WTC11 (cell line): ENCODE results near the gene MTOR. TPM values are rescaled to one million over a fixed set of nuclear protein-coding genes. Genes with fewer than 3 reads are reported as not detected.

Experiments
- ATAC-seq: fragments of 200-7000 bp; cut with Tn5 transposase; 2 replicates; pipeline ENCODE4 v1.10.0; 2021; ENCODE audit warnings: mild to moderate bottlenecking, moderate library complexity
- CTCF ChIA-PET: fragments of 300-600 bp; sonication (Branson Sonifier 250); formaldehyde crosslinking; loops from one replicate; lab custom pipeline; 2021; ENCODE audit warnings: antibody characterized with exemption; lab: Charles Lee
- POLR2A ChIA-PET: fragments of 350-600 bp; sonication (Branson Sonifier 250); formaldehyde crosslinking; loops from one replicate; lab custom pipeline; 2021; ENCODE audit warnings: antibody characterized with exemption; lab: Charles Lee
- DNase-seq: peaks from one replicate; pipeline ENCODE4 v3.0.0; 2021; ENCODE audit warnings: low spot score
- H3K27ac Mint-ChIP-seq: 2 replicates; pipeline ENCODE4 v1.8.0; 2021; ENCODE audit warnings: mixed read lengths
- H3K27me3 Mint-ChIP-seq: 2 replicates; pipeline ENCODE4 v1.8.0; 2021; ENCODE audit warnings: low read depth, mild to moderate bottlenecking, moderate library complexity, mixed read lengths
- H3K36me3 Mint-ChIP-seq: 2 replicates; pipeline ENCODE4 v1.8.0; 2021; ENCODE audit warnings: mixed read lengths
- H3K4me1 Mint-ChIP-seq: 2 replicates; pipeline ENCODE4 v1.8.0; 2022; ENCODE audit warnings: mixed read lengths
- H3K4me3 Mint-ChIP-seq: 2 replicates; pipeline ENCODE4 v1.8.0; 2021; ENCODE audit warnings: mild to moderate bottlenecking, moderate library complexity, mixed read lengths
- H3K9me3 Mint-ChIP-seq: 2 replicates; pipeline ENCODE4 v1.8.0; 2021; ENCODE audit warnings: mixed read lengths
- CBFB ChIP-seq: sonication (generic); formaldehyde crosslinking; IDR thresholded peaks from 2 replicates; pipeline ENCODE4 v1.8.1; 2022; ENCODE audit warnings: mild to moderate bottlenecking, low read depth, missing genetic modification reagents
- E2F5 ChIP-seq: sonication (generic); formaldehyde crosslinking; IDR thresholded peaks from 2 replicates; pipeline ENCODE4 v1.8.1; 2022; ENCODE audit warnings: mild to moderate bottlenecking, moderate library complexity, missing genetic modification reagents
- ESRRA ChIP-seq: sonication (generic); formaldehyde crosslinking; IDR thresholded peaks from 2 replicates; pipeline ENCODE4 v1.8.1; 2022; ENCODE audit warnings: mild to moderate bottlenecking, missing genetic modification reagents, borderline replicate concordance
- ETV6 ChIP-seq: sonication (generic); formaldehyde crosslinking; IDR thresholded peaks from 2 replicates; pipeline ENCODE4 v1.8.1; 2022; ENCODE audit warnings: mild to moderate bottlenecking, missing genetic modification reagents
- FOXK1 ChIP-seq: sonication (generic); formaldehyde crosslinking; IDR thresholded peaks from 2 replicates; pipeline ENCODE4 v1.8.0; 2022; ENCODE audit warnings: mild to moderate bottlenecking, moderate library complexity, missing genetic modification reagents
- GRHL2 ChIP-seq: fragments of 250-450 bp; sonication (Bioruptor Pico); IDR thresholded peaks from 2 replicates; pipeline ENCODE4 v1.8.0; 2022; ENCODE audit warnings: mild to moderate bottlenecking, moderate library complexity; ENCODE audit not compliant: insufficient replicate concordance, severe bottlenecking
- HMGA2 ChIP-seq: fragments of 250-450 bp; sonication (Bioruptor Pico); IDR thresholded peaks from 2 replicates; pipeline ENCODE4 v1.4.0; 2021; ENCODE audit warnings: mild to moderate bottlenecking, moderate library complexity
- KAT7 ChIP-seq: sonication (generic); formaldehyde crosslinking; IDR thresholded peaks from 2 replicates; pipeline ENCODE4 v1.8.1; 2023; ENCODE audit warnings: missing genetic modification reagents, mild to moderate bottlenecking, borderline replicate concordance
- MLX ChIP-seq: sonication (generic); formaldehyde crosslinking; IDR thresholded peaks from 2 replicates; pipeline ENCODE4 v1.8.1; 2023; ENCODE audit warnings: mild to moderate bottlenecking, missing genetic modification reagents, moderate library complexity
- NFATC4 ChIP-seq: fragments of 250-450 bp; sonication (Bioruptor Pico); IDR thresholded peaks from 2 replicates; pipeline ENCODE4 v1.9.0; 2021; ENCODE audit warnings: mild to moderate bottlenecking
- NFE2L1 ChIP-seq: sonication (generic); formaldehyde crosslinking; IDR thresholded peaks from 2 replicates; pipeline ENCODE4 v1.8.1; 2023; ENCODE audit warnings: missing genetic modification reagents
- NR2C2 ChIP-seq: sonication (generic); formaldehyde crosslinking; IDR thresholded peaks from 2 replicates; pipeline ENCODE4 v1.8.0; 2022; ENCODE audit warnings: mild to moderate bottlenecking, missing genetic modification reagents
- PRDM15 ChIP-seq: sonication (generic); formaldehyde crosslinking; IDR thresholded peaks from 2 replicates; pipeline ENCODE4 v1.8.0; 2022; ENCODE audit warnings: missing genetic modification reagents
- PRRX2 ChIP-seq: fragments of 250-450 bp; sonication (Bioruptor Pico); IDR thresholded peaks from 2 replicates; pipeline ENCODE4 v1.8.0; 2021; ENCODE audit warnings: mild to moderate bottlenecking
- RORB ChIP-seq: fragments of 250-450 bp; sonication (Bioruptor Pico); IDR thresholded peaks from 2 replicates; pipeline ENCODE4 v1.9.0; 2021; ENCODE audit warnings: mild to moderate bottlenecking
- SMAD4 ChIP-seq: sonication (generic); formaldehyde crosslinking; IDR thresholded peaks from 2 replicates; pipeline ENCODE4 v1.8.0; 2022; ENCODE audit warnings: mild to moderate bottlenecking, missing genetic modification reagents
- SOX15 ChIP-seq: fragments of 250-450 bp; sonication (Bioruptor Pico); IDR thresholded peaks from 2 replicates; pipeline ENCODE4 v1.9.0; 2021; ENCODE audit warnings: mild to moderate bottlenecking
- SP1 ChIP-seq: sonication (generic); formaldehyde crosslinking; conservative IDR thresholded peaks from 2 replicates; pipeline ENCODE4 v1.8.1; 2022; ENCODE audit warnings: missing genetic modification reagents
- TCF7 ChIP-seq: sonication (generic); formaldehyde crosslinking; IDR thresholded peaks from 2 replicates; pipeline ENCODE4 v1.8.0; 2022; ENCODE audit warnings: mild to moderate bottlenecking, low read depth, missing genetic modification reagents, moderate library complexity
- TEAD4 ChIP-seq: sonication (generic); formaldehyde crosslinking; IDR thresholded peaks from 2 replicates; pipeline ENCODE4 v1.8.0; 2022; ENCODE audit warnings: mild to moderate bottlenecking, missing genetic modification reagents
- TP53 ChIP-seq: sonication (generic); formaldehyde crosslinking; IDR thresholded peaks from 2 replicates; pipeline ENCODE4 v1.8.1; 2023; ENCODE audit warnings: mild to moderate bottlenecking, missing genetic modification reagents
- ZBTB21 ChIP-seq: sonication (generic); formaldehyde crosslinking; IDR thresholded peaks from 2 replicates; pipeline ENCODE4 v1.8.1; 2023; ENCODE audit warnings: mild to moderate bottlenecking, missing genetic modification reagents, borderline replicate concordance
- ZNF219 ChIP-seq: sonication (generic); formaldehyde crosslinking; IDR thresholded peaks from 2 replicates; pipeline ENCODE4 v1.8.0; 2023; ENCODE audit warnings: missing genetic modification reagents, mild to moderate bottlenecking, borderline replicate concordance
- ZNF232 ChIP-seq: sonication (generic); formaldehyde crosslinking; IDR thresholded peaks from 2 replicates; pipeline ENCODE4 v1.8.0; 2022; ENCODE audit warnings: mild to moderate bottlenecking, missing genetic modification reagents
- ZNF263 ChIP-seq: sonication (generic); formaldehyde crosslinking; IDR thresholded peaks from 2 replicates; pipeline ENCODE4 v1.8.1; 2022; ENCODE audit warnings: low read depth, mild to moderate bottlenecking, moderate library complexity, missing genetic modification reagents
- ZNF396 ChIP-seq: fragments of 250-450 bp; sonication (Bioruptor Pico); IDR thresholded peaks from 2 replicates; pipeline ENCODE4 v1.8.0; 2021; ENCODE audit warnings: mild to moderate bottlenecking, moderate library complexity, borderline replicate concordance
- total RNA-seq: library from RNA; stranded (reverse); gene quantifications from 3 replicates; pipeline ENCODE4 v1.2.3, GENCODE V29; 2021
- TF ChIP-seq, protein P1 (sequence below): sonication (generic); formaldehyde crosslinking; IDR thresholded peaks from 2 replicates; pipeline ENCODE4 v1.8.1; 2022; ENCODE audit warnings: mild to moderate bottlenecking, missing genetic modification reagents, moderate library complexity, borderline replicate concordance

The MTOR gene
- total RNA-seq, 1 experiment from 2014 or later, result 65.0 TPM

DNA sequence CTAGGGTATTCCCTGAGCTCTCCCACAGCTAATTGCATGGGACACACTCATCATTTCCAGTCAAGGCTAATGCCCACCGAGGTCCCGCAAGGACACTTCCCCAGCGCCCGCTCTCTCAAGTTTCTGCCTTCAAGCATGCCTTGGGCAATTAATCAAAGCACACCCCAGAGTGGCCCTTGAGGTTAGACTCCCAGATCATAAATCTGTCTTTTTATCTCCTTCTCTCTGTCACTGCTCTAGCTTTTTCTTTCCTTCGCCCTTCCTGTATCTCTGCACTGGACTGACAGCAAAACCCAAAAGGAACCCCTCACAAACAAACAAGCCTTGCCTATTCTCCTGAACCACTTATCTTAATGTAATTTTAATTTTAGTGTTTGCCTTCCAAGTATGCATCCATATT lies 154.8 kb downstream of the MTOR start:
- DNase-seq, result no peak
- Mint-ChIP-seq H3K4me3 (no peak overlapping the region), H3K36me3 (peaks cover 36% of the 10 kb centered on the region), H3K9me3 (no peaks in the 10 kb centered on the region), H3K4me1 (no peaks in the 10 kb centered on the region), H3K27me3 (no peaks in the 10 kb centered on the region), H3K27ac (no peak overlapping the region)
- no peak for ATAC-seq
- POLR2A ChIA-PET, result interaction anchor here (0.9 kb wide), 1 partner anchor 8 kb away, joined by 3 read pairs; the partner anchor contains the start of gene EXOSC10
- CTCF ChIA-PET, result interaction anchor here (0.6 kb wide), 1 partner anchor 50 kb away, joined by 4 read pairs; no protein-coding TSS in a partner anchor
- no peak for TF ChIP-seq ZNF232 (CRISPR knock-in tag)
- TF ChIP-seq HMGA2 (CRISPR knock-in tag), result no peak
- no peak for TF ChIP-seq TP53 (CRISPR knock-in tag)
- TF ChIP-seq, protein P1, sequence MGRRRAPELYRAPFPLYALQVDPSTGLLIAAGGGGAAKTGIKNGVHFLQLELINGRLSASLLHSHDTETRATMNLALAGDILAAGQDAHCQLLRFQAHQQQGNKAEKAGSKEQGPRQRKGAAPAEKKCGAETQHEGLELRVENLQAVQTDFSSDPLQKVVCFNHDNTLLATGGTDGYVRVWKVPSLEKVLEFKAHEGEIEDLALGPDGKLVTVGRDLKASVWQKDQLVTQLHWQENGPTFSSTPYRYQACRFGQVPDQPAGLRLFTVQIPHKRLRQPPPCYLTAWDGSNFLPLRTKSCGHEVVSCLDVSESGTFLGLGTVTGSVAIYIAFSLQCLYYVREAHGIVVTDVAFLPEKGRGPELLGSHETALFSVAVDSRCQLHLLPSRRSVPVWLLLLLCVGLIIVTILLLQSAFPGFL, result no peak
- no peak for TF ChIP-seq FOXK1 (CRISPR knock-in tag)
- TF ChIP-seq TEAD4 (CRISPR knock-in tag), result no peak
- no peak for TF ChIP-seq RORB
- no peak for TF ChIP-seq MLX (CRISPR knock-in tag)
- no peak for TF ChIP-seq ETV6 (CRISPR knock-in tag)
- TF ChIP-seq NR2C2 (CRISPR knock-in tag), result no peak
- no peak for TF ChIP-seq ZNF396 (CRISPR knock-in tag)
- TF ChIP-seq ZNF219, result no peak

- ATAC-seq (no peak), DNase-seq (no peak)
- no peaks in the 10 kb centered on the region for H3K27me3 Mint-ChIP-seq
- POLR2A ChIA-PET, result no interaction called here
- H3K9me3 Mint-ChIP-seq, result no peaks in the 10 kb centered on the region
- CTCF ChIA-PET, result no interaction called here
- no peaks in the 10 kb centered on the region for H3K4me1 Mint-ChIP-seq
- H3K36me3 Mint-ChIP-seq, result peaks cover 33% of the 10 kb centered on the region
- H3K27ac Mint-ChIP-seq, result 0 out of 2 replicates have a peak overlapping the region, but pooled peaks have one; percentile 19
- no peak overlapping the region for H3K4me3 Mint-ChIP-seq
- TF ChIP-seq PRDM15 (CRISPR knock-in tag), result no peak
- no peak for TF ChIP-seq SP1 (CRISPR knock-in tag)
- TF ChIP-seq TEAD4 (CRISPR knock-in tag), result no peak
- TF ChIP-seq ESRRA, result no peak
- no peak for TF ChIP-seq ZBTB21 (CRISPR knock-in tag)
- TF ChIP-seq NR2C2 (CRISPR knock-in tag), result no peak
- TF ChIP-seq GRHL2 (CRISPR knock-in tag), result no peak
- TF ChIP-seq SMAD4 (CRISPR knock-in tag), result no peak
- no peak for TF ChIP-seq PRRX2 (CRISPR knock-in tag)
- TF ChIP-seq E2F5, result no peak
- no peak for TF ChIP-seq CBFB (CRISPR knock-in tag)
- no peak for TF ChIP-seq SOX15 (CRISPR knock-in tag)
- no peak for TF ChIP-seq NFE2L1
- TF ChIP-seq TCF7 (CRISPR knock-in tag), result no peak
- TF ChIP-seq KAT7 (CRISPR knock-in tag), result no peak
- no peak for TF ChIP-seq NFATC4 (CRISPR knock-in tag)
- no peak for TF ChIP-seq ZNF263
- TF ChIP-seq ZNF232 (CRISPR knock-in tag), result no peak
- no peak for TF ChIP-seq FOXK1 (CRISPR knock-in tag)
- TF ChIP-seq, all 79 proteins: peak for 0
Measured at GRCh38 chr1:11105586-11105985, 156.8 kb downstream of the MTOR start.
